HL-60 (cell line): ENCODE data around the gene CDK6.
A peak's percentile ranks its signal among the peaks of the same experiment; 100 is the strongest.

Source experiments
- DNase-seq, 2 experiments: peaks; one replicate each; pipeline ENCODE4 v3.0.0-alpha.2; 2010 to 2020; ENCODE audit warnings: low read depth in 1 of 2, low spot score in 1 of 2
- H3K27ac ChIP-seq: fragments of 250-450 bp; sonication (Bioruptor Pico); replicated peaks from 2 replicates; pipeline ENCODE4 v1.5.1; 2020; ENCODE audit warnings: mild to moderate bottlenecking, moderate library complexity
- H3K27me3 ChIP-seq: fragments of 250-450 bp; sonication (Bioruptor Pico); 2 replicates; pipeline ENCODE4 v1.5.1; 2021; ENCODE audit warnings: mild to moderate bottlenecking, moderate library complexity; ENCODE audit not compliant: insufficient read depth, poor library complexity, severe bottlenecking
- H3K4me3 ChIP-seq: replicated peaks from 2 replicates; pipeline ENCODE4 v1.5.1; 2011; ENCODE audit warnings: mild to moderate bottlenecking, control low read depth, low read length; ENCODE audit not compliant: insufficient read depth
- CTCF ChIP-seq: IDR thresholded peaks from one replicate; pipeline ENCODE4 v1.5.1; 2011; ENCODE audit warnings: low read length, control low read depth, inconsistent platforms; ENCODE audit not compliant: insufficient read depth
- GABPA ChIP-seq: IDR thresholded peaks from 2 replicates; pipeline ENCODE4 v1.6.1; 2012; ENCODE audit warnings: low read depth
- POLR2AphosphoS5 ChIP-seq: IDR thresholded peaks from 2 replicates; pipeline ENCODE4 v1.6.1; 2012; ENCODE audit warnings: low read depth
- REST ChIP-seq: IDR thresholded peaks from 2 replicates; pipeline ENCODE4 v1.6.1; 2012; ENCODE audit warnings: low read depth; ENCODE audit not compliant: insufficient replicate concordance
- SPI1 ChIP-seq: IDR thresholded peaks from 2 replicates; pipeline ENCODE4 v1.6.1; 2012; ENCODE audit warnings: low read depth, mild to moderate bottlenecking, borderline replicate concordance

CDK6 gene

GRCh38 chr7:92881091-92881485, 44.7 kb upstream of the CDK6 start:
- Histone ChIP-seq H3K27me3 (no peaks in the 10 kb centered on the region), H3K27ac (no peak overlapping the region), H3K4me3 (no peak overlapping the region)
- no peak for DNase-seq
- TF ChIP-seq SPI1, result no peak
- TF ChIP-seq CTCF, result no peak

- no peaks in the 10 kb centered on the region for H3K27me3 ChIP-seq
- H3K27ac ChIP-seq, result no peak overlapping the region
- TF ChIP-seq POLR2AphosphoS5 (no peak), SPI1 (no peak), GABPA (no peak), CTCF (no peak), REST (no peak)
- no peak overlapping the region for H3K4me3 ChIP-seq
- peak in 1 of 2 experiments; percentile 29 for DNase-seq
Observed at GRCh38 chr7:92880212-92881090, 44.1 kb upstream of the CDK6 start.

GRCh38 chr7:92877367-92877766, 41.0 kb upstream of the CDK6 start:
- TF ChIP-seq POLR2AphosphoS5 (no peak), GABPA (no peak), REST (no peak), SPI1 (no peak), CTCF (no peak)

GRCh38 chr7:92876836-92877235, 40.5 kb upstream of the CDK6 start:
- Histone ChIP-seq H3K27me3 (no peaks in the 10 kb centered on the region), H3K27ac (no peak overlapping the region), H3K4me3 (no peak overlapping the region)
- TF ChIP-seq REST (no peak), SPI1 (no peak), POLR2AphosphoS5 (no peak), GABPA (no peak), CTCF (no peak)
- no peak for DNase-seq

More at GRCh38 chr7:92877367-92877766, 41.0 kb upstream of the CDK6 start:
- H3K27me3 ChIP-seq, result no peaks in the 10 kb centered on the region
- H3K4me3 ChIP-seq, result no peak overlapping the region
- no peak for DNase-seq
- H3K27ac ChIP-seq, result no peak overlapping the region
